NCI-H1092 treated with DMSO at 0.1 percent for 48 hours (cell line): Measurements from ENCODE around the gene MRPL47.
"Not testable (repeated sequence)": the region's sequence is repeated elsewhere in the genome, so short reads cannot be mapped to it uniquely, and the experiment has no call there.

Experiments used
- DNase-seq: peaks from one replicate; lab custom pipeline; 2025; lab: John Stamatoyannopoulos, UW

The MRPL47 gene

DNA sequence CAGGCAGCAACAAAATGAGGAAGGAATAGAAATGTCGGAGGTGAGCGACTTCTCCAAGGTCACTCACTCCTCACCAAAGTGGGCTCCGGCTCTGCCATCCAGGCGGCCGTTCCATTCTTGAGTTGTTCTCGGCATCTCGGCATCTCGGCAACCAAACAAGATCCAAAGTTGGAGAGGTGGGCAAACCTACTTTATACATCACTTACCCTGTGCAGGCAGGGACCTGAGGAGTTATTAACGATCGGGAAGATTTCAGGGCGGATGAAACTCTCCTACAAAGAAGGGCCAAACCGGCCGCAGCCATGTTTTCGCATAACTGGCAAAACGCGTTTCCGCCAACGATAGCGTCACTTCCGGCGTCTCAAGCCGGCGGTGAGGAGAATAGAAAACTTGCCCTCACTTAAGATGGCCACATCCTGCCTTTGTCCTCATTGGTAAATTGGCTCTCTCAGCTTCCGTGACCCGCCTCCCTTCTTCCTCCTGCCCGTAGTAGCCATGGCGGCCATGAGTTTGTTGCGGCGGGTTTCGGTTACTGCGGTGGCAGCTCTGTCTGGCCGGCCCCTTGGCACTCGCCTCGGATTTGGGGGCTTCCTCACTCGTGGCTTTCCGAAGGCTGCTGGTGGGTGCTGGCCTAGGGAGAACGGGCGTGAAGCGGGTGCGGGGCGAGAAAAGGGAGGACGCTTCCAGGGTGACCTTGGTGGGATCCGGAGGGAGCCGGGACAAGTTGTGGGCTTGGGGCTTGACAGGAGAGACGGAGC is at the start of gene MRPL47, which contains the start of gene NDUFB5:
TSS of gene MRPL47 (minus strand) at position 318 of the 758 bp plus-strand sequence. CDS start at position 304, 14 bp downstream.
TSS of gene NDUFB5 (plus strand) at position 474 of the 758 bp plus-strand sequence. CDS start at position 496, 22 bp downstream.
- DNase-seq: peak; percentile 97

DNA sequence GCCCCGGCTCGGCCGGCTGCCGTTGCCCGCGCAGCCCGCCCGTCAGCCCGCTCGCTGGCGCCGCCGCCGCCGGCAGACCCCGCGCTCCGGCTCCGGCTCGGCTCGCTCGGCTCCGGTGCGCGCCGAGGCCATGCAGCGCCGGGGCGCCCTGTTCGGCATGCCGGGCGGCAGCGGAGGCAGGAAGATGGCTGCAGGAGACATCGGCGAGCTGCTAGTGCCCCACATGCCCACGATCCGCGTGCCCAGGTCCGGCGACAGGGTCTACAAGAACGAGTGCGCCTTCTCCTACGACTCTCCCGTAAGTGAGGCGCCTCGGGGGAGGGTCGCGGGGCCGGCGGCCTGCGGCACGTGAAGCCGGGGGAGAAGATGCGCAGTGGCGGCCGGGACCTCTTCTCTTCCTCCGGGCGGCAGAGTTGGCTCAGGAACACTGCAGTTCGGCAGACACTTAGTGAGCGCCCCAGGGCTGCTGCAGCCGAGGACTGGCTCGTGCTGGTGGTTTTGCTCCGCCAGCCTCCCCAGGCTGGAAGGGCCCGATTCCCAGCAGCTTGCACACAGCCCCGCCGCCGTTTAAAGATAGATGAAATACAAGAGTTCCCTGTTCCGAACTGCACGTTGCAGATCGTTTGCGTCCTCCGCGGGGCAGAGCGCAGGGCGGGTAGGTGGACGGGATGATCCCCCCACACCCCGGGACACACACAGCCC is 48.8 kb upstream of the MRPL47 start:
- peak; percentile 77 for DNase-seq

DNA sequence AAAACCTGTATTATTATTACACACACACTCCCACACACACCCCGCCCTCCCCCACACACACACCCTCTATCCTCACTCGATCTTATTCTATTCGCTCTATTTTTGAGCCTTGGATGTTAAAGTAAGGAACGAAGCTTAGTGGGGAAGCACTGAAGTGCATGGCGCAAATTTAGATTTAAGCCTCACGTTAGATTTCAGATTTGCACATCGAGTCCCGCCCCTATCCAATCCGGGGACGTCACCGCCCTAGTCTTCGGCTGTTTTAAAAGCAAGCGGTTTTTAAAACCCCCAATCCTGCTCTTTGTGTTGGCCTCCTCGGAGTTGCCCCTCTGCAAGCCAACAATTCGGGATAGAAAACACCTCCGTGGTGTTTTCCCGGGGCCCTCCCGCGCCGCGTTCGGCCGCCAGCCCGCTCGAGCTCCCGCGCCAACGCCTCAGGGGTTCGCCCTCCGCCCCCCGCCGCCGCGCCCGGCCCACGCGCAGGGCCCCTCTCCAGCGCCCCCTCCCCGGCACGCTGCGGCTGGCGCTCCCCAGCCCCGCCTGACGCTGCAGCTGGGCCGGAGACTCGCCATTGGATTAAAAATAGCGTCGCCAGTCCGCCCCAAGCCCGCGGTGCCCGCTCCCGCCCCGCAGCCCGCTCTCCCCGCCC is 48.1 kb upstream of the MRPL47 start, which contains the start of gene USP13:
TSS of gene USP13 (plus strand) at position 594 of the 649 bp plus-strand sequence. CDS start 186 bp downstream, outside the sequence.
- peak; percentile 77 for DNase-seq

DNA sequence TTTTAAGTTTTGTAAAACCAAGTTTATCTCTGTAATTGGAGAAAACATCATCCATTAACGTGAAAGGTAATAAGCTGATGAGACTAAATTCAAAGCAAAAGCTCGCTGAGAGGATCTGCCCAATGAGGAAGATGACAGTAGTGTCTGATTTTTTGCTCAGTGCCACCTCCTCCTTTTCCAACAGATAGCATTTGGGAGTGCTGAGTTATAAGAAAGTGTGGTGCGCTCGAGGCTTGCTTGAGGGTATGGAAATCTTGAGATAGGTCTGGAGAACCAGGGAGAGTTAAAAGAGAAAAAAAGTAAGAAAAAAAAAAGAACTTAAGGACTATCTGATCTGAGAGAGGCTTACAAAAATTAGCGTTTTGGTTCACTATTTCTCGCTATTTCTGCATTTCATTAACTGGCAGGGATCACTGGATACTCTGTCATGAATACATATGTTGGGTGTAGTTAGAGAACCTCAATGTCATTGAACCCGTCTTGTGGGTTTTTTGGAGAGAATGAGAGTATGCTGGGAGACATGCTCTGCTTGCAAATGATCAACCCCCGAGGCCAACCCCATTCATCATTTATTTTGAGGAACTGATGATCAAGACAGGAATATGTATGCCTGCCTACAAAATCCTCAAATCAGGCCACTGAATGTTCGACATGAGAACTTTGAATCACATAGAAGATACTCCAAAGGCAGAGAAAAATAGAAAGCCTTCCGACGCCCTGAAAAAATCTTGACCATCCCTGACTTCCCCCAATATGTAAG is 47.4 kb upstream of the MRPL47 start:
- no peak for DNase-seq

DNA sequence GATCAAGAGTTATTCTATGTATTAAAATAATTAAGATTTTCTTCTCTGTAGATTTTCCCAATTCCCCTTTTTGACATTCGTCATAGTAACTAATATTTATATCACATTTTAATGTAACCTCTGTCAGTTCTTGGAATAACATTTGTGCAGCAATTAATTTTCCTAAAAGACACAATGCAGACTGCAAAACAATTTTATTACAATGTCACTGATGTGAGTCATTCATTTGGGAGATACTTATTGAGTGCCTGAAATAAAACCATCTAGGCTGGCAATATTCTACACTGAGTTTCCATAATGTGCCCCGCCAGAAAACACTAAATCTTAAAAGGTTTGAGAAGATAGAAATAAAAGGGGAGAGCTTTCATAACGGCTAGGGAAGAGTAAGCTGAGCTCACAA is 41.7 kb upstream of the MRPL47 start:
- no peak for DNase-seq

DNA sequence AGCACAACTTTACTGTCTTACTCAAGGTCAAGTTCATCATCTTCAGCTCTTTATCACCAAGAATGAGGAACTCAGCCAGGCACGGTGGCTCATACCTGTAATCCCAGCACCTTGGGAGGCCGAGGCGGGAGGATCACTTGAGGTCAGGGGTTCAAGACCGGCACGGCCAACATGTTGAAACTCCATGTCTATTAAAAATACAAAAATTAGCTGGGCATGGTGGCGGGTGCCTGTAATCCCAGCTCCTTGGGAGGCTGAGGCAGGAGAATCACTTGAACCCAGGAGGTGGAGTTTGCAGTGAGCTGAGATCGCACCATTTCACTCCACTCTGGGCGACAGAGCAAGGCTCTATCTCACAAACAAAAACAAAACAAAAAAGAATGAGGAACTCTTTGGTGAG is 39.4 kb upstream of the MRPL47 start:
- not testable (repeated sequence) for DNase-seq

DNA sequence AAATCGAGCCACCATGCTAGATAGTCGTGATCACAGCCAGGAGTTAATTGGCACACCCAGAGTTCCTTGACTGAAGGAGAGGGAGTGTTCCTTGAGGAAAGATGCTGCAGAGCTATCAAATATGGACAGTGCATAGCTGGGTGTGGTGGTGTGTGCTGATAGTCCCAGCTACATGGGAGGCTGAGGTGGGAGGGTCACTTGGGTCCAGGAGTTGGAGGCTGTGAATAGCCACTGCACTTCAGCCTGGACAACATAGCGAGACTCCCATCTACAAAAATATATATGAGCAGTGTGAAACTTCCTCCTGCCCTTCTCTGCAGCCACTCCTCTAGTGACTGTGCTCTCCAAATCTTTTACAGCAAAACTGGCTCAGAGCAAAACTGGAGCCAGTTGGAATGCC is 38.4 kb upstream of the MRPL47 start:
- no peak for DNase-seq

DNA sequence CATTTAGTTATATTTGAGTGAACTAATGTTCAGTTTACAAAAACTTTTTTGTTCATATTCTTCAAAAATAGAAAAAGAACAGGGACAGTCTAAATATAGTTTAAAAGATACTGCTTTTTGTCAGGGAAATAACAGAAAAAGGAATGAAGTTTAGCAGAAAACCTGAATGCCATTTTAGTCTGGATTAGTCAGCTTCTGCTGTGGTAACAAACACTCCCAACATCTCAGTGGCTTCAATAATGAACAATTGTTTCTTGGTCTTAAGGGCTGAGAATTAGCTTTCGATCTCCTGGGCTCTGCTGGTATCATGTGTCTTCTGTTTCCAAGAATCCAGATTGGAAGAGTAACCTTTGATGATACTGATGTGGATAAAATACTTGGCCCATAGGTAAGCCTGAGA is 36.0 kb upstream of the MRPL47 start:
- DNase-seq: no peak

DNA sequence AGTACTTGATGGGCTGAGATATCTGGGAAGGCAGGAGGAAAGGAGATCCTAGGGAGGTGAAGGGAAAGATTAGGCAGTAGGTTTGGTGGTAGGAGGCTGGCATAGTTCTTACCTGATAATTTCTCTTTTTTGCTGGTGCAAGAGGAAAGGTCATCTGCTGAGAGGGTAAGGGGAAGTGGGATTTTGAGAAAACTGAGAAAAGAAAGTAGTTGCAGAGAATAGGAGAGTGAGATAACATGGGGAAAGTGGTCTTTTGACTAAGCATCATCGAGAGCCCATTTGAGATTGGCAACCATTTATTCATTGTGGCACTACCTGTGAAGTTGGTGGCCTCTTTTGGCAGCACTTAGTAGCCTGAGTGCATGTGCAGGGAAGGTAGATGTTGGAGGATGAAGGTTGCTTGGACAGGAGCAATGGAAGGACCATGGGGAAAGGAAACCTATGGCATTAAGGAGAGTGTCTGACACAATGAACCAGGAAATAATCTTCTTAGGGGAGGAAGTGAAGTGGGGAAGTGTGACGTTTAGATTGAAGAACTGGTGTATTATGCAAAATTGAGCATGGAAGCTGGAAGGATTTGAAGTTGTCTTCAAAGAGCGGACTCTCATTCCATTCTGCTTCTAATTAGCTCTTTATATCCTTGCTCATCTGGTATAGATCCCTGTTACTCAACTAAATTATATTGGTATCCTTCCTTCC is 26.5 kb upstream of the MRPL47 start:
- no peak for DNase-seq

DNA sequence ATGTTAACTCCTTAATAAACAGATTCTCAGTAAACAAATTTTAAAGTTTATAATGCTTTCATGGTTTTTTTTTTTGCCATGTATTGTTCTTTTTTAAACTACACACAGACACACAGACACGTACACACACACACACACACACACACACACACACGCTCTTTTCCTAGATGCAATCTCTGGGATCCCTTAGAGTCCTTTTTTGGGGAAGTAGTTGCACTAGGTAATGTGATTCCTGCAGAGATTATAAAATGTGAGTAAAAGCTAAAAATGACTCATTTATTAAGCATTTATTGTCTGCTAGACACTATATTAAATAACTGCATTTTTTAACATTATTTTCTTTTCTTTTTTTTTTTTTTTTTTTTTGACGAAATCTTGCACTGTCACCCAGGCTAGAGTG is 20.0 kb upstream of the MRPL47 start:
- no peak for DNase-seq

DNA sequence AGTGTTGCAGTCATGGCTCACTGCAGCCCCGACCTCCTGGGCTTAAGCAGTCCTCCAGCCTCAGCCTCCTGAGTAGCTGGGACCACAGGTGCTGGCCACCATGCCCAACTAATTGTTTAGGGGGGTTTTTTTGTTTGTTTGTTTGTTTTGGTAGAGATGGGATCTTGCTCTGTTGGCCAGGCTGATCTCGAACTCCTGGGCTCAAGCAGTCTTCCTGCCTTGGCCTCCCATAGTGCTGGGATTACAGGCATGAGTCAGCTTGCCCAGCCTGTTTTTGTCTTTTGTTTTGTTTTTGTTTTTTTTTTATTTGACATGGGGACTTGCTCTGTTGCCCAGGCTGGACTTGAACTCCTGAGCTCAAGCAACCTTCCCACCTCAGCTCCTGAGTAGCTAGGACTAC is 17.6 kb upstream of the MRPL47 start:
- DNase-seq: no peak

DNA sequence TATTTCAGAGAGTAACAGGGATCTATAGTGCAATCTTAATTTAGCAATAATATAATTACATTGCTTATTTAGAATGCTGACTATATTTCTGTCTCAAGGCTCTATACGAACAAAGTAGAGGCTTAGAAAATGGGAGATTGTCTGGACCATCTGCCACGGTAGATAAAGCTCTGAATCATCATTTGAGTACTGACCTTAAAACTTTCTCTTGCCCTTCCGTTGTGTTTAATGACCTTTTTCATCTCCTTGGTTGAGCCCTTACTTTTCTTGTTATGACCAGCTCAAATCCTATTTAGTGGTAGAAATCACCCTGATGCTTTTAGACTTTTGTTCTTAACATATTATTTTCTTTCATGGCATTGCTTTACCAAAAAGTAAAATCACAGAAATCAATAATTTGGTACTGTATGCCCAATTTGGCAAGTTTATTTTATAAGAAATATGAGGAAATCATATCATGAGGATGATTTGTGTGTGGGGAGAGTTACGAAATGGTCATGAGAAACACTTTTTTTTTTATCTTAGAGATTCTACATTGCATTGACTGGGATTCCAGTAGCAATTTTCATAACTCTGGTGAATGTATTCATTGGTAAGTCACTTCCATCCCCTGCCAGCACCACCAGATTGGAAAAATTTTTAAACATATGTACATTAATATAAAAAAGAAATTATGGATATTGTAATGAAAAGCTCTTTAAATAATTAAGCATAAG is 11.2 kb upstream of the MRPL47 start:
- DNase-seq: no peak

DNA sequence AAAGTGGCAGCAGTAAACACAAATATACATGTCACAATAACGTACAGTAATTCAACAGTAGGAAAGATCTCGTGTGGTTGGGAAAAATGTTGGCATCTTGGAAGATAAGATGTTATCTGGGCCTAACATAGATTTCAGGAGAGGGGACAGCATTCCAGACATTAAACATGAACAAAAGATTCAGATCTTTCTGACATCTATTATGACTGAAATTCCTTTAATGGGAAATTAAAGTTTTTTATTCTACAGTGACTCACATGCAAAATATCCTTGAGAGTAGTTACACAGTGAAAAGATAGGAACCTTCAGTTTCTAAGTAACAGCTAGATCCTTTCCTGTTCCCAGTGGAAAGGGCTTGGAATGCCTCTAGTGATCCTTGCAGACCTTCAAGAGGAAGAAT is 9.4 kb upstream of the MRPL47 start:
- no peak for DNase-seq

DNA sequence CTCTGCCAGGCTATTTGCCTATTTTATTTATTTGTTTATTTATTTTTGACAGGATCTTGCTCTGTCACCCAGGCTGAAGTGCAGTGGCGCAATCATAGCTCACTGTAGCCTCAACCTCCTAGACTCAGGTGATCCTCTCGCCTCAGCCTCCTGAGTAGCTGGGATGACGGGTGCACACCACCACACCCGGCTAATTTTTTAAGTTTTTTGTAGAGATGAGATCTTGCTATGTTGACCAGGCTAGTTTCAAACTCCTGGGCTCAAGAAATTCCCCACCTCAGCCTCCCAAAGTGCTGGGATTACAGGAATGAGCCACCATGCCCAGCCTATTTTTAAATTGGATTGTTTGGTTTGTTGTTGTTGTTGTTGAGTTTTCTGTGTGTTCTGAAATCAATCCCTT is 5.6 kb upstream of the MRPL47 start:
- no peak for DNase-seq

DNA sequence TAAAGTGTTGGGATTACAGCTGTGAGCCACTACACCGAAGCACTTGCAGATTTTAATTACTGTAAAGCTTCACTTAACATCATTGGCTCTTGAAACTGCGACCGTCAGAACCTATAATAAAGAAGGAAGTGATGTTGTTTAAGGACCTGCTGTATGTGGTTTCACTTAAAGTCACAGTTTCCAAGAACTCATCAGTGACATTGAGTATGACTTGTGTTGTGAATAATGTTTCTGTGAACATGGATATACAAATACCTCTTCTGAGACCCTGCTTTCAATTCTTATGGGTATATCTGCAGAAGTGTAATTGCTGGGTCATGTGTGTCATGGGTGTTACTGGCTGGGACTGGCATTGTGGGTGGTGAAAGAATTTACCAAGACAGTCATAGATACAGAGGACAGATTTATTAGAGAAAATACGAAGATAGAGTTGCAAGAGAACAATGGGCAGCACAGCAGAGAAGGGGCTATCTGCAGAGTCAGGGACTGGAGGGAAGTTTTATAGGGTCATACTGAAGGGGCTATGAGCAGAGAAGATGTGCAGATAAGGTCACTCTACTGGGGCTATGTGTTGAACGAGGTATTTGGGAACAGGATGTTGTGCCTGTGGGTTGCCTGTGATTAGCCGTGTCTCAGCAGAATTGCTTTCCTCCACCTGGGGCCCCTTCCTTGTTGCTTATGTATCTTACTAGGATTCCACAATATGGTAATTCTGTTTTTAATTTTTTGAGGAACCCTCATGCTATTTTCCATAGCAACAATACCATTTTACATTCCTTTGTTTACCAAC is 4.7 kb upstream of the MRPL47 start:
- no peak for DNase-seq

DNA sequence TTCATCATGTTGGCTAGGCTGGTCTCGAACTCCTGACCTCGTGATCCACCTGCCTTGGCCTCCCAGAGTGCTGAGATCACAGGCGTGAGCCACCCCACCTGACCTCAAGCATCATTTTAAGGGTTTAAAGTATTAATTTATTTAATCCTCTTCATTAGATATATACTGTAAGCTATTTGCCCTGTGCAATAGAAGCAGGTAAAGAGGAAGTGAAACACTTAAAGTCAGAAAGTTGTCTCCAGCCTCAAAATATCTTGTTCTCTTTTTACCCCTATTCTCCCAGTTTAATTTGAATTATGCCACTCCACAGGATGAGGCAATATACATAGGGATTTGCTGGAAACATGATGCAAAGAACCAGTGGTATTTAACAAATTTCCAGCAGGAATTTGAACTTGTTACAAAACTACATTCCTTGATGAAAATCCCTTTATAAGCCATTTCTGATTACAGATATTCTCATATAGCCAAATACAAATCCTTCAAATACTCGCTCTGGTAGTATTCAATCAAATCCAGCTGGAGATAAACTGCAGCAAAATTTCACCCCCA is 2.2 kb upstream of the MRPL47 start:
- DNase-seq: no peak

DNA sequence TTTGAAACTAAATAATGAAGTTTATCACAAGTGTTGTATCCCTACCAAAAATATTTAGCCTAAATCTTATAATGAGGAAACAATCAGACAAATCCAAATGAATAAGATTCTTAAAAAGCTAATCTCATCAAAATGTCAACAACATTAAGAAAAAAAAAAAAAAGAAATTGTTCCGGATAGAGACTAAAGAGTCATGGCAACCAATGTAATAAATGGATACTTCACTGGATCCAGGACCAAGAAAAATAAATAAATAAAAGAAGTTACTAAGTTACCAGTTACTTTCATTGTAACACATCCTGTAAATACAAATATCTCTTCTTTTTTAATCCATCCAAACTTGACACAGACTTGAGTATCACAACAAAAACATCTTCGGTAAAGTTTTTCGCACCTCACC is 607 bp downstream of the MRPL47 start:
- DNase-seq: no peak

DNA sequence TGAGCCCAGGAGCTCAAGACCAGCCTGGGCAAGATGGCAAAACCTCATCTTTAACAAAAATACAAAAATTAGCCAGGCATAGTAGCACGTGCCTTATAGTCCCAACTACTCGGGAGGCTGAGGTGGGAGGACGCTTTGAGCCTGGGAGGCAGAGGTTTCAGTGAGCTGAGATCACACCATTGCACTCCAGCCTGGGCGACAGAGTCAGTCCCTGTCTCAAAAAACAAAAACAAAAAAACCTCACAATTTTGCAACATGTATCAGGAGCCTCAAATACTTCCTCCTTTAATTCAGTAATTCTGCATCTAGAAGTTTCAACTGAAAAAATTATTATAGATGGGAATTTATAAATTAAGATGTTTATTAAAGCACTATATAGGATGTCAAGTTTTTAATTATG is 1.1 kb downstream of the MRPL47 start:
- no peak for DNase-seq

DNA sequence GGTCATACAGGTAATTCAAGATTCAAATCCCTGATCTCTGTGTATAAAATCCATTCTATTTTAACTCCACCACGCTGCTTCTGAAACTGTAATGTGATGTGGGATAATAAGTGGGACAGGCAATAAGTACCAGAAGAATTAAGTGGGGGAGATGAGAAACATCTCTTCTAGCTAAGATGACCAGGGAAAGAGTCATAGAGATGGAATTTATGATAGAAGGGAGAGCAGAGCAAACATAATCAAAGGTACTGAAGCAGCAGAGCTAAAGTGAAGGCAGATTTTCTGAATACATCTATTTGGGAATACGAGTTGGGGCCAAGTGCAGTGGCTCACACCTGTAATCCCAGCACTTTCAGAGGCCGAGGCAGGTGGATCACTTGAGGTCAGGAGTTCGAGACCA is 4.9 kb downstream of the MRPL47 start:
- no peak for DNase-seq

DNA sequence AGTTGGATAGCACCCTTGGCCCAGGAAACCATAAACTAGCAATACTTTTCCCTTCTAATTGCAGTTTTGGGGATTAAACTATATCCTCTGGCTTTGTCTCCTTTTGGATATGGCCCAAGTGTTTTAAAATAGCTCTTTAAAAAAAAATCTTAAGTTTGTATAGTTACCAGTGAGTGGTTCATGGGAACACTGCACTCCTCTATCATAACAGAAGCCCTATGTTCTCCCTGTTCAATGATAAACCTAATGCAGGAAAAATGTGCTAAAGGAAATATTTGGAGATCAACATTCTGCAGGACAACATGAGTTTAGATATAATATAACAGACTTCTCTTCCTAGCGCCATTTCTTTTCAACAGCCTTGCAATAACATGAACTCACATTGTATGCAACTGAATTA is 13.1 kb downstream of the MRPL47 start:
- no peak for DNase-seq
